ENCODE data around the gene ETFA. TPM values are rescaled to one million over a fixed set of nuclear protein-coding genes. Genes with fewer than 3 reads are reported as not detected.
A peak's percentile ranks its signal among the peaks of the same experiment; 100 is the strongest.

ETFA gene
- total and polyA plus RNA-seq, 12 donors = 103 to 541 (median 442) TPM

GRCh38 chr15:76341366-76342057, 30.2 kb upstream of the ETFA start:
- Histone ChIP-seq H3K4me1 (peaks cover 40 to 80% (median 60%) of the 10 kb centered on the region in 9 donors), H3K4me3 (peak overlapping the region in 4 of 10 donors; percentile 4 to 51 (median 47)), H3K27me3 (peaks cover 88 to 100% (median 100%) of the 10 kb centered on the region in 7 donors), H3K27ac (no peak overlapping the region), H3K9me3 (no peaks in the 10 kb centered on the region), H3K36me3 (no peaks in the 10 kb centered on the region)
- TF ChIP-seq, protein P1, sequence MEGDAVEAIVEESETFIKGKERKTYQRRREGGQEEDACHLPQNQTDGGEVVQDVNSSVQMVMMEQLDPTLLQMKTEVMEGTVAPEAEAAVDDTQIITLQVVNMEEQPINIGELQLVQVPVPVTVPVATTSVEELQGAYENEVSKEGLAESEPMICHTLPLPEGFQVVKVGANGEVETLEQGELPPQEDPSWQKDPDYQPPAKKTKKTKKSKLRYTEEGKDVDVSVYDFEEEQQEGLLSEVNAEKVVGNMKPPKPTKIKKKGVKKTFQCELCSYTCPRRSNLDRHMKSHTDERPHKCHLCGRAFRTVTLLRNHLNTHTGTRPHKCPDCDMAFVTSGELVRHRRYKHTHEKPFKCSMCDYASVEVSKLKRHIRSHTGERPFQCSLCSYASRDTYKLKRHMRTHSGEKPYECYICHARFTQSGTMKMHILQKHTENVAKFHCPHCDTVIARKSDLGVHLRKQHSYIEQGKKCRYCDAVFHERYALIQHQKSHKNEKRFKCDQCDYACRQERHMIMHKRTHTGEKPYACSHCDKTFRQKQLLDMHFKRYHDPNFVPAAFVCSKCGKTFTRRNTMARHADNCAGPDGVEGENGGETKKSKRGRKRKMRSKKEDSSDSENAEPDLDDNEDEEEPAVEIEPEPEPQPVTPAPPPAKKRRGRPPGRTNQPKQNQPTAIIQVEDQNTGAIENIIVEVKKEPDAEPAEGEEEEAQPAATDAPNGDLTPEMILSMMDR (IDR thresholded peaks at IDR 0.05) = no peak
- WGBS, 2 donors = 2 to 3% methylated on average over 42 of the region's 42 CpGs
- DNase-seq (peak in 1 of 2 donors; percentile 21), ATAC-seq (peak in 3 of 8 donors; percentile 25 to 48 (median 33))
- intact Hi-C loops (cut with DNase I) = no loop called here

- Histone ChIP-seq H3K27me3 (peaks cover 88 to 100% (median 100%) of the 10 kb centered on the region in 7 donors), H3K9me3 (no peaks in the 10 kb centered on the region), H3K27ac (no peak overlapping the region), H3K4me1 (peaks cover 37 to 80% (median 60%) of the 10 kb centered on the region in 9 donors), H3K36me3 (no peaks in the 10 kb centered on the region), H3K4me3 (peak overlapping the region; percentile 9 to 51 (median 40))
- DNase-seq = no peak
- TF ChIP-seq, protein P1 (IDR thresholded peaks at IDR 0.05) = peak in 4 of 9 donors; percentile 20 to 34 (median 24)
- intact Hi-C loops (cut with DNase I) = no loop called here
- ATAC-seq = peak in 7 of 8 donors; percentile 26 to 69 (median 58)
- 1 to 3% methylated on average over 35 of the region's 35 CpGs for WGBS, 2 donors
These were observed 29.6 kb upstream of the ETFA start for GRCh38 chr15:76340803-76341365.

GRCh38 chr15:76340198-76340802, 29.0 kb upstream of the ETFA start:
- WGBS, 2 donors = 2% methylated on average over 53 of the region's 53 CpGs
- H3K4me3 ChIP-seq = peak overlapping the region; percentile 9 to 51 (median 40)
- DNase-seq (peak in 1 of 2 donors; percentile 23), ATAC-seq (peak in 5 of 8 donors; percentile 20 to 25 (median 20))
- H3K27me3 ChIP-seq = peaks cover 85 to 100% (median 100%) of the 10 kb centered on the region in 7 donors
- H3K9me3 ChIP-seq = no peaks in the 10 kb centered on the region
- no peaks in the 10 kb centered on the region for H3K36me3 ChIP-seq
- intact Hi-C loops (cut with DNase I) = no loop called here
- H3K4me1 ChIP-seq = peaks cover 37 to 82% (median 65%) of the 10 kb centered on the region in 9 donors
- no peak overlapping the region for H3K27ac ChIP-seq
- TF ChIP-seq, protein P1 (IDR thresholded peaks at IDR 0.05) = no peak
